CD4-positive, alpha-beta T cell treated with Interleukin-4 for 4 hours (primary cell): ENCODE measurements around the gene KRTAP10-2.
"Not testable (repeated sequence)": the region's sequence is repeated elsewhere in the genome, so short reads cannot be mapped to it uniquely, and the experiment has no call there.

Source experiments
- DNase-seq: peaks from one replicate; pipeline ENCODE4 v3.0.0-alpha.2; 2020

KRTAP10-2 gene

DNA sequence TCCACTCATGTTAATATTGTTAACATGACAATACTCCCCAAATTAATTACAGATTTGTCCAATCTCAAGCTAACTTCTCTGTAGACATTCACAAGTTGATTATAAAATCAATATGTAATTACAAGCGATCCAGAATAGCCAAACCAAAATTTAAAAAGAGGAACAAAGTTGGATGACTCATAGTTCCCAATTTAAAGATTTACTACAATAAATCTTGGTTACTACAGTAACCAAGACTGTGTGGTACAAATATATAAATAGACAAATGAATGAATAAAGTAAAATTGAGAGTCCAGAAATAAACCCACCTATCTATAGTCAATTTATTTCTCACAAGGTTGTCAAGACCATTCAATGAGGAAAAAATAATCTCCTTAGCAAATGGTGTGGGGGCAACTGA lies 15.1 kb upstream of the KRTAP10-2 start:
- no peak for DNase-seq

DNA sequence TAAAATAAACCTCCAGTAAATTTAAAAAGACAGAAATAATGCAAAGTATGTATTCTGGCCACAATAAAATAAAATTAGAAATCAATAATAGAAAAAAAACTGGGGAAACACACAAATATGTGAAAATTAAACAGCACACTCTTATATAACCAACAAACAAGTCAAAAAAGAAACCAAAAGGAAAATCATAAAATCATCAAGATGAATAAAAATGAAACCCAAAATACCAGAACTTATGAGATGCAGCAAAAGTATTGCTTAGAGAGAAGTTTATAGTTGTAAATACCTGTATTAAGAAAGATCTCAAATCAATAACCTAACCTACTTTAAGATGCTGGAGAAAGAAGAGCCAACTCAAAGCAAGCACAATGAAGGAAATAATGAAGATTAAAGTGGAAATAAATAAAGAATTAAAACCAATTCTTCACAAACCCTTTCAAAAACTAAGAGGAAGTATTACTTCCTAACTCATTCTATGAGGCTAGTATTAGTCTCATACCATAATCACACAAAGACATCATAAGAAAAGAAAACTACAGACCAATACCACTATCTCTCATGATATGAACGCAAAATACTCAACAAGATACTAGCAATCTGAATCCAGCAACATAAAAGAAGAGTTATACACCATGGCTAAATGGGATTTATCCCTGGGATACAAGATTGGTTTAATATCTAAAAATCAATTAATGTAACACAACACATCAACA lies 13.7 kb upstream of the KRTAP10-2 start:
- DNase-seq, result no peak

DNA sequence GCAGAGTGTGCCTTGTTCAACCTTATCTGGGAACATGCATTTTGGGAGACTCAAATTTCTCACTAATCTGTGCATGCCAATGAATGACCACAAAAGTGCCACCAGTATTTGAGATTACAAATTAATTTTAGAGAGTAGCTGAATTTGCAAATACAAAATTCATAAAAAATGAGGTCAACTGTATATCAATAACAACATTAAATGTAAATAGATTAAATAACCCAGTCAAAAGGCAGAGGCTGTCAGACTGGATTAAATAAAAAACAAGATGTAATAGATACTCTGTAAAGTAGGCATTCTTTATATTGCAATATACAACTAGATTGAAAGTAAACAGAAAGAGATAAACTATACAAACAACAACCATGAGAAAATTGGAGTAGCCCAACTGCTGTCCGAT lies 12.8 kb upstream of the KRTAP10-2 start:
- DNase-seq, result no peak

GRCh38 chr21:44558695-44559094 lies 7.4 kb upstream of the KRTAP10-2 start, which contains the start of gene KRTAP10-3:
KRTAP10-3 (minus strand) TSS chr21:44558795; CDS start chr21:44558715, 80 bp downstream.
- DNase-seq, result no peak

DNA sequence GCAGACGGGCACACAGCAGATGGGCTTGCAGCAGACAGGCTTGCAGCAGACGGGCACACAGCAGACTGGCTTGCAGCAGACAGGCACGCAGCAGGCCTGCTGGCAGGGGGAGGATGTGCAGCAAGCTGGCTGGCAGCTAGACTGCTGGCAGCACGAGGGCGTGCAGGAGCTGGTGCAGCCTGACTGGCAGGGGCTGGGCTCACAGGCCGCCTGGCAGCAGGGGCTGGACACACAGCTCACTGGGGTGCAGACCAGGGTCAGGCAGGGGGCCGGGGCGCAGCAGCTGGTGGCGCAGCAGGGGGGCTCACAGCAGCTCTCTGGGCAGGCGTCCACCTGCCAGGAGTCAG lies 7.0 kb upstream of the KRTAP10-2 start:
- not testable (repeated sequence) for DNase-seq

DNA sequence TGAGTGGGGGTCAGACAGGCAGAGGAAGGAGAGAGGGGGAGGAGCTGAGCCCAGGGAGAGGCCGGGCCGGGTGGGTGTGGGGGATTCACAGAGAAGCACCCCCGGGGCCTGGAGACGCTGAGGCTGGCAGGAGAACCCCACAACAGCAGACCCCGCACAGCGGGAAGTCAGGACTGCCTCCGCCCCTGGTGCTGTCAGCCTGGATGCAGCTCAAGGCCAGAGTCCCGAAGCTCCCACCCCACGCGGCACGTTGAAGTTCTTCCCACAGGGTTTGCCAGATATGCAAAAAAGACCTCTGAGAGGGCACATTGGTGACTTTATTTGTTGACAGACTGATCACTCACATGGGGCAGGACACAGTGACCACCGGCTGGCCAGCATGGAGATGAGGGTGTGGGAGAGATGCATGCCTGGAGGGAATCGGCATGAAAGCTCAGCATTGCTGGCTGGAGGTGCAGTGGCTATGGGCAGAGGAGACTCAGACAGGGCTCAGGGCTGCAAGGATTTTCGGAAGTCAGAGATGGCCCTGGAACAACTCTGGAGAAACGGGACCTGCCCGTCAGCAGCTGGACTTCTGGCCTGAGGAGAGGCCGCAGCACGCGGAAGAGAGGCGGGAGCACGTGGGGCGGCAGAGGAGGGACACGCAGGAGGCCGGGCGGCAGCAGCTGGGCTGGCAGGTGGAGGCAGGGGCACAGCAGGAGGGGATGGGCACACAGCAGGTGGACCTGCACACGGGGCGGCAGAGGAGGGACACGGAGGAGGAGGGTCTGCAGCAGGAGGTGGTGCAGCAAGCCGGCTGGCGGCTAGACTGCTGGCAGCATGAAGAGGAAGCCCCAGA lies 6.4 kb upstream of the KRTAP10-2 start:
- DNase-seq, result no peak

DNA sequence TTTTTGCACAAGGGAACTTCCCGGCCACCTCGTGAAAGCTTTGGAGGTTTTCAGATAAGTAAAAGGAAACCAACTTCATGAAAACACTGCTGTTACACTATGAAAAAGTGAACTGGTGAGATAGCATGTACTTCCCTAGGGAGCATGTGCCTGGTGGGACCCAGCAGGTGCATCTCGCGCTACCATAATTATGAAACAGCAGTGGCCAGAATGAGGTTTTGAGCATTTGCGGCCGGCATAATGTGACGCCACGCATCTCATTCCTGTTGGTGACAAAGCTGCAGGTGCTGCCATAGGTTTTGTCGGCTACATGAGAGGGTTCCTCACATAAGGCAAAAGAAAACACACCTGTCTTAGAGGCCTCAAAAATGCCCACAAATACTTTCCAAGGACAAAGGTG lies 5.6 kb upstream of the KRTAP10-2 start:
- DNase-seq, result no peak

GRCh38 chr21:44555200-44555875 lies 4.0 kb upstream of the KRTAP10-2 start:
- no peak for DNase-seq

DNA sequence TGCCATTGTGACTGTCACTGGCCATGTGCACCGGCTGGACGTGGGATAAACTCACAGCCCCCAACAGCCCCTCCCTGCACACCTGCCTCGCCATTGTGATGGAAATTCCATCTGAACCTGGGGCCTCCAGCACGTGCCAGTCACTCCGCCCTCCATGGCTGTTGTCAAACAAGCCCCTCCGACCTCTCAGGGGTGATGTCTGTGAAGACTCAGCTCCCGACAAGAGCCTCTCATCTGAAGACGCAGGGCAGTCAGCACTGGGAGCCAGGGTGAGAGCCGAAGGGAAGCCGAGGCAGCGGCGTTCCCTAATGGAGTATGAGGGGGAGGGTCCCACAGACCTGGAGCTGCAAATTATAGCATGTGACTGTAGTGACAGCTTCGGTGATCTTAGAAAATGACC lies 1.4 kb upstream of the KRTAP10-2 start:
- no peak for DNase-seq

- DNase-seq, result no peak
Measured at GRCh38 chr21:44552136-44552535, 831 bp upstream of the KRTAP10-2 start.

GRCh38 chr21:44550807-44551206 lies 498 bp downstream of the KRTAP10-2 start:
- no peak for DNase-seq

DNA sequence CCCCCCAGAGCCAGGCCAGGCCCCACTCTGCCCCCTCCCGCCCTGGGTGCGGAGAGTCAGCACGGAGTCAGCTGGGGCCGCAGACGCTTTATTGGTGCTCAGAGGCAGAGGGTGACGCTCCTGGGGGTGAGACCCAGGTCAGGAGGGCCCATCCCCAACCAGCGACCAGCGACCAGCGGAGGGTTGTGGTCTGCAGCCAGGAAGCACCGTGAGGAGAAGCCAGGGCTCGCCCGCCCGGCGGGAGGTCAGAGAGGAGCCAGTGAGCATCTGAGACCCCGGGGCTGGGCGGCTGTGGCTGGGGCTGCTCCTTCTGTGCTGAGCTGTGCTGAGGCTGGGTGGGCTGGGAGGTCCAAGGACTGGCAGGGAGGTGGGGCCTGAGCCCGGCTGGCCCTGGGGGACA lies 1.0 kb downstream of the KRTAP10-2 start:
- DNase-seq, result not testable (repeated sequence)

DNA sequence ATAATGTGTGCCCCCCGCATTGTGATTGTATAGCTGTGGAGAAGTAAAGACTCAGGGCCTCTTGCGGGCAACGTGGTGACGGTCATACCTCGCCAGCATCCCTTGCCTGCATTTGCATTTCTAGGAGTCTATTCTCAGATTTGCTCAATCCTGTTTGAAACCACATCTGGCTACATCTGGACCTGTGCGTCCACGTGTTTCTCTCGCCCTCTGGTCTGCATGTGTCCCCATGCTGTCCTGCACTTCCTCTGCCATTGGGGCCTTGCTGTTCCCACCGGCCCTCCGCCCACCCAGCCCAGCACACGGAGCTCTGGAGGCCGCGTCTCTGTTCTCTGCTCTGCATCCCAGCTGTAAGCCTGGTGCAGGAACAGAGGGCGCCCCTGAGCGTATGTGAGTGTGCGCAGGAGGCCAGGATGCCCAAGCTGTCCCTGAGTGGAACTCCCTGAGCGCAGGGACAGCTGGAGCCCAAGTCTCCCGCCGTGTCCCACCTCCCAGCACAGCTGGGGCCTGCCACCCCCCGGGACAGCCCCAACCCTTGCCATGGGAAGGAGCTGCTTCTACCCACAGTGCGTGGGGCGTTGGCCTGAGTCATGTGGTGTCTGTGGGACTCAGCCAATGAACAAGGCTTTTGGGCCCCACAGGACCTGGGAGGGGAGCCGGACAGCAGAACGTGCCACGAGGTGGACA lies 1.6 kb downstream of the KRTAP10-2 start:
- no peak for DNase-seq

- DNase-seq, result no peak
Measured at GRCh38 chr21:44548922-44549321, 2.4 kb downstream of the KRTAP10-2 start.

DNA sequence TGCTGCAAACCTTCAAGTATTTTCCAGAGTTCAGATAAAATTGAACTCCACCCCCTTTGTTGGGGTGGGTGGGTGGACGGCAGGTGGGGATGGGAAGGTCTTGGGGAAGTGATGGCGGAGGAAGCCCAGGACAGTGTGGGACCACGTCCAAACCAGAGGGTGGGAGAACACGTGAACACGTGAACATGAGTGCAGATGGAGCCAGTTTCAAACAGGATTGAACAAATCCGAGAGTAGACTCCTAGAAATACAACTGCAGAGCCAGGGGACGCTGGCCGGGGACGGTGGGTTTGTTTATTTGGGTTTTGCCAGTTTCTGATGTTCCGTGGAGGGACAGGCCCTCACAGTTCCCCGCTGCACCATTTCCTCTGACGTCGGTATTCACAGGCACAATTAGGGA lies 2.9 kb downstream of the KRTAP10-2 start:
- no peak for DNase-seq

GRCh38 chr21:44547656-44548331 lies 3.5 kb downstream of the KRTAP10-2 start:
- peak; percentile 45 for DNase-seq

GRCh38 chr21:44544566-44544965 lies 6.7 kb downstream of the KRTAP10-2 start:
- DNase-seq, result no peak

DNA sequence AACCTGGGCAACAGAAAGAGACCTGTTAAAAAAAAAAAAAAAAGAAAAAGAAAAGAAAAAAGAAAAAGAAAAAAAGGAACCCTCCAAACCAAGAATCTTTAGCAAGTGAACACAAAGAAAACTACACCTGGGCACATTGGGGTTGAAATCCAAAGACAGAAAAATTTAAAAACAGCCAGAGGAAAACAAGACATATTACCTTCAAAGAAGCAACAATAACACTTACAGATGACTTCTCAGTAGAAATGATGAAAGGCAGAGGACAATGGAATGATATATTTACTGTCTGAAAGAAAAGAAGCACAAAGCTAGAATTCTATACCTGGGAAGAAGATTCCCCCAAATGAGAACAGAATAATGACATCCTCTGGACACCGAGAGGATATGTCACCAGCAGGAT lies 8.6 kb downstream of the KRTAP10-2 start:
- DNase-seq, result no peak

DNA sequence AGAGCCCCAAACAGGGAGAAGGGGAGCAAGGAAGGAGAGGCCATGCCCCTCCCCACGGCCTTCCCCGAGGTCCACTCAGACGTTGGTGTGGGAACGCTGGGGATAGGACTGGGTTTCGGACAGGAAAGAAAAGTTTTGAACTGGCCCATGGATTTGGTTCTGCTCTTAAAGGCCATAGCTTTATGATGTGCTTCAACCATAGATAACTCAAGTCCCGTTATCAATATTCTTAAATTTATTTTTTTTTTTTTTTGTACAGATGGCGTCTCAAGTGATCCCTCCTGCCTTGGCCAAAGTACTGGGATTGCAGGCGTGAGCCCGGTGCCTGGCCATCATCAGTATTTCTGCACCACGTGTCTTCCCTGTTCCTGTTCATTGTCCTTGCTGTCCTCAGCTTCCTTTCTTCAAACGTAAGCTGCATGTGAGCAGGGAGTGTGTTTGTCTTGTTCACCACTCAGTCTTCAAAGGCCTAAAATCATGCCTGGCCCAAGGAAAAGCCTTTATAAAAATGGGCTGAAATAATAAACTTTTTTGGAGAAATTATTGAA lies 10.5 kb downstream of the KRTAP10-2 start:
- no peak for DNase-seq

GRCh38 chr21:44539991-44540666 lies 11.2 kb downstream of the KRTAP10-2 start, which contains the start of gene KRTAP10-1:
KRTAP10-1 (minus strand) TSS chr21:44540195; CDS start chr21:44540150, 45 bp downstream.
- no peak for DNase-seq

DNA sequence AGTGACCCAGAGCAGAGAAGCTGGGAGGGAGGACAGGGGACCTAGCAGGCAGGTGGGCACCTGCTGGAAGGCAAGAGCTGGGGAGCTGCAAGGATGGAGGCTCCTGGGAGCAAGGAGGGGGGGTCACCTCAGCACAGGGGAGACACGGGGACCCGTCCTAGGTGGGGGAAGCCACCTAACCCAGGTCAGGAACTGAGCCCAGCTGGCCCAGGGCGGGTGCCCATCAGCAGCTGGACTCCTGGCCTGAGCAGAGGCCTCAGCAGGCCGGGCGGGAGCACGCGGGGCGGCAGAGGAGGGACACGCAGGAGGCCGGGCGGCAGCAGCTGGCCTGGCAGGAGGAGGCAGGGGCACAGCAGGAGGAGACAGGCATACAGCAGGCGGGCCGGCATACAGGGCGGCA lies 12.3 kb downstream of the KRTAP10-2 start:
- no peak for DNase-seq
